Measurements from ENCODE around the gene SEL1L2. TPM values are rescaled to one million over a fixed set of nuclear protein-coding genes. Genes with fewer than 3 reads are reported as not detected.

Gene SEL1L2
- total RNA-seq, 4 donors from 2014 or later: not detected

GRCh38 chr20:13991311-13991710, 897 bp upstream of the SEL1L2 start:
- DNase-seq: no peak
- H3K36me3 ChIP-seq: no peaks in the 10 kb centered on the region
- intact Hi-C loops (cut with DNase I): no loop called here
- no peak overlapping the region for H3K4me3 ChIP-seq
- H3K4me1 ChIP-seq: peaks cover 0 to 20% (median 0%) of the 10 kb centered on the region in 3 donors
- 76 to 88% methylated on average over 1 of the region's 1 CpG for WGBS, 2 donors
- no peak overlapping the region for H3K27ac ChIP-seq
- peaks cover 0 to 14% (median 8%) of the 10 kb centered on the region in 3 donors for H3K9me3 ChIP-seq
- TF ChIP-seq POLR2A (IDR thresholded peaks at IDR 0.05): no peak
- TF ChIP-seq, protein P1, sequence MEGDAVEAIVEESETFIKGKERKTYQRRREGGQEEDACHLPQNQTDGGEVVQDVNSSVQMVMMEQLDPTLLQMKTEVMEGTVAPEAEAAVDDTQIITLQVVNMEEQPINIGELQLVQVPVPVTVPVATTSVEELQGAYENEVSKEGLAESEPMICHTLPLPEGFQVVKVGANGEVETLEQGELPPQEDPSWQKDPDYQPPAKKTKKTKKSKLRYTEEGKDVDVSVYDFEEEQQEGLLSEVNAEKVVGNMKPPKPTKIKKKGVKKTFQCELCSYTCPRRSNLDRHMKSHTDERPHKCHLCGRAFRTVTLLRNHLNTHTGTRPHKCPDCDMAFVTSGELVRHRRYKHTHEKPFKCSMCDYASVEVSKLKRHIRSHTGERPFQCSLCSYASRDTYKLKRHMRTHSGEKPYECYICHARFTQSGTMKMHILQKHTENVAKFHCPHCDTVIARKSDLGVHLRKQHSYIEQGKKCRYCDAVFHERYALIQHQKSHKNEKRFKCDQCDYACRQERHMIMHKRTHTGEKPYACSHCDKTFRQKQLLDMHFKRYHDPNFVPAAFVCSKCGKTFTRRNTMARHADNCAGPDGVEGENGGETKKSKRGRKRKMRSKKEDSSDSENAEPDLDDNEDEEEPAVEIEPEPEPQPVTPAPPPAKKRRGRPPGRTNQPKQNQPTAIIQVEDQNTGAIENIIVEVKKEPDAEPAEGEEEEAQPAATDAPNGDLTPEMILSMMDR (IDR thresholded peaks at IDR 0.05): no peak
- H3K27me3 ChIP-seq: peaks cover 0 to 12% (median 0%) of the 10 kb centered on the region in 4 donors

- 60 to 72% methylated on average over 4 of the region's 4 CpGs for WGBS, 2 donors
- Histone ChIP-seq H3K27me3 (no peaks in the 10 kb centered on the region), H3K4me1 (peaks cover 0 to 8% (median 0%) of the 10 kb centered on the region in 3 donors), H3K36me3 (no peaks in the 10 kb centered on the region), H3K9me3 (no peaks in the 10 kb centered on the region), H3K4me3 (no peak overlapping the region), H3K27ac (no peak overlapping the region)
- TF ChIP-seq POLR2A (IDR thresholded peaks at IDR 0.05): no peak
- TF ChIP-seq, protein P1 (IDR thresholded peaks at IDR 0.05): no peak
- intact Hi-C loops (cut with DNase I): no loop called here
- no peak for DNase-seq
Observed at GRCh38 chr20:13984211-13984610, 6.2 kb downstream of the SEL1L2 start.

DNA sequence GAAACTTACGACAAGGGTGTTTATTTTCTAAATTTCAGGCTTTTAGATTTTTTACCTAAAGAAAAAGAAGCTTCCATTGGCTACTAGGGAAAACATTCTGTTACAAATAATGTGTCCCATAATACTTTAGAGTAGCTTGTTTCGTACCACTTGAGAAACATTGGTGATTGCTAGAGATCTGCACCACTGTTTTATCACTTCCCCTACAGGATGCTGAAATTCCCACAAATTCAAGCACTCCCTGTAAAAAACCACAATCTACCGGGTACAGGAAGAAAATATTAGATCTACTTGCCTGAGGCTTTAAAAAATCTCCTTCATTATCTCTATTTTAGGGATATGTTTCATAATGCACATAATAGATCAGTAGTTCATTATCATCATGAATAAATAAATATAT, 29.9 kb downstream of the SEL1L2 start:
- no peaks in the 10 kb centered on the region for H3K9me3 ChIP-seq
- 40 to 45% methylated on average over 3 of the region's 3 CpGs for WGBS, 2 donors
- TF ChIP-seq, protein P1 (IDR thresholded peaks at IDR 0.05): no peak
- no peak for TF ChIP-seq POLR2A (IDR thresholded peaks at IDR 0.05)
- no peak for DNase-seq
- no peaks in the 10 kb centered on the region for H3K27me3 ChIP-seq
- intact Hi-C loops (cut with DNase I): no loop called here
- H3K4me1 ChIP-seq: no peaks in the 10 kb centered on the region
- H3K27ac ChIP-seq: no peak overlapping the region
- H3K4me3 ChIP-seq: no peak overlapping the region
- no peaks in the 10 kb centered on the region for H3K36me3 ChIP-seq

GRCh38 chr20:13960119-13960518, 30.3 kb downstream of the SEL1L2 start:
- intact Hi-C loops (cut with DNase I): no loop called here
- Histone ChIP-seq H3K27ac (no peak overlapping the region), H3K9me3 (no peaks in the 10 kb centered on the region), H3K36me3 (no peaks in the 10 kb centered on the region), H3K27me3 (no peaks in the 10 kb centered on the region), H3K4me3 (no peak overlapping the region), H3K4me1 (no peaks in the 10 kb centered on the region)
- WGBS, 2 donors: 42 to 50% methylated on average over 2 of the region's 2 CpGs
- no peak for TF ChIP-seq POLR2A (IDR thresholded peaks at IDR 0.05)
- TF ChIP-seq, protein P1 (IDR thresholded peaks at IDR 0.05): no peak
- no peak for DNase-seq

DNA sequence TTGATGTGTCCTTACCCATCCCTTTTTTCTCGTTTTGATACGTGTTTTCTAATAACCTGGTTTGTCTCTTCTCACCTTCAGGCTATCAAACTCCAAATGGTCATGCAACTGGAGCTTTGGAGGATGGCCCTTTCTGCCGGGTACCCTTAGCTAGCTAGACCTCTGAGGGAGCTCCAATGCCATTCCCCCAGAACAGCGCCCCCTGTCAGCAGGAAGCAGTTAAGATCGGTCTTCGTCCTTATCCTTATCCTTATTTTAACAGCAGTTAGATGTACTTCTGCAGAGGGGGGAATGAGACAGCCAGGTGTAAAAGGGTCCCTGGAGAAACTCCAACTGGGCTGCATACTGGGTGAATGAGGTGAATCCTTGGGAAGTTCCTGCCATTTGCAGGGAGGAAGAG, 37.2 kb downstream of the SEL1L2 start:
- H3K27ac ChIP-seq: no peak overlapping the region
- no peaks in the 10 kb centered on the region for H3K27me3 ChIP-seq
- no peaks in the 10 kb centered on the region for H3K4me1 ChIP-seq
- H3K9me3 ChIP-seq: no peaks in the 10 kb centered on the region
- intact Hi-C loops (cut with DNase I): no loop called here
- no peaks in the 10 kb centered on the region for H3K36me3 ChIP-seq
- TF ChIP-seq, protein P1 (IDR thresholded peaks at IDR 0.05): no peak
- no peak for TF ChIP-seq POLR2A (IDR thresholded peaks at IDR 0.05)
- DNase-seq: no peak
- 65 to 82% methylated on average over 5 to 6 of the region's 6 CpGs for WGBS, 2 donors
- no peak overlapping the region for H3K4me3 ChIP-seq

Data from esophagus squamous epithelium (tissue), 5 donors.